Measurements from ENCODE around the gene CENPQ. TPM values are rescaled to one million over a fixed set of nuclear protein-coding genes. Genes with fewer than 3 reads are reported as not detected.
"Not testable (repeated sequence)": the region's sequence is repeated elsewhere in the genome, so short reads cannot be mapped to it uniquely, and the experiment has no call there.

CENPQ gene
- total and polyA plus RNA-seq, 2 experiments from 2014 or later: 20.2 to 41.5 TPM

DNA sequence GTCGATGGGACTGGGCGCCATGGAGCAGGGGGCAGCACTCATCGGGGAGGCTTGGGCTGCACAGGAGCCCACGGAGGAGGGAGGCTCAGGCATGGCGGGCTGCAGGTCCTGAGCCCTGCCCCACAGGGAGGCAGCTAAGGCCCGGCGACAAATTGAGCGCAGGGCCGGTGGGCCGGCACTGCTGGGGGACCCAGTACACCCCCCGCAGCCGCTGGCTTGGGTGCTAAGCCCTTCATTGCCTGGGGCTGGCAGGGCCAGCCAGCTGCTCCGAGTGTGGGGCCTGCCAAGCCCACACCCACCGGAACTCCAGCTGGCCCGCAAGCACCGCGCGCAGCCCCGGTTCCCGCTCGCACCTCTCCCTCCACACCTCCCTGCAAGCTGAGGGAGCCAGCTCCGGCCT is 18.7 kb downstream of the CENPQ start:
- H3K36me3 ChIP-seq (ENCODE audit: insufficient read depth); H3K4me3 ChIP-seq; H3K27me3 ChIP-seq (ENCODE audit: insufficient read depth); DNase-seq (ENCODE audit: low spot score); H3K27me3 Mint-ChIP-seq (ENCODE audit: insufficient read depth, low read depth, poor library complexity); H3K4me2 ChIP-seq; H3K4me3 Mint-ChIP-seq; H4K20me1 ChIP-seq (replicated peaks; ENCODE audit: insufficient read depth); H3K79me2 ChIP-seq (replicated peaks; ENCODE audit: insufficient read depth); H3F3A ChIP-seq (replicated peaks; ENCODE audit: low read depth); H3K27ac ChIP-seq (ENCODE audit: low read depth); H3K27ac Mint-ChIP-seq; H3K9me2 ChIP-seq (ENCODE audit: insufficient read depth); H2AFZ ChIP-seq; H3K4me1 Mint-ChIP-seq; H3K4me1 ChIP-seq (ENCODE audit: insufficient read depth); ATAC-seq: not testable (repeated sequence)
- Mint-ChIP-seq H3K36me3 (ENCODE audit: low read depth) (peaks cover 61% of the 10 kb centered on the region), H3K9me3 (peaks cover 32% of the 10 kb centered on the region)

DNA sequence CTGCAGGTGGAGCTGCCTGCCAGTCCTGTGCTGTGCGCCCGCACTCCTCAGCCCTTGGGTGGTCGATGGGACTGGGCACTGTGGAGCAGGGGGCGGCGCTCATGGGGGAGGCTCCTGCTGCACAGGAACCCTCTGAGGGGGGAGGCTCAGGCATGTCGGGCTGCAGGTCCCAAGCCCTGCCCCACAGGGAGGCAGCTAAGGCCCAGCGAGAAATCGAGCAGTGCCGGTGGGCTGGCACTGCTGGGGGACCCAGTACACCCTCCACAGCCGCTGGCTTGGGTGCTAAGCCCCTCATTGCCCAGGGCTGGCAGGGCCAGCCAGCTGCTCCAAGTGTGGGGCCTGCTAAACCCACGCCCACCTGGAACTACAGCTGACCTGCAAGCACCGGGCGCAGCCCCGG is 20.2 kb downstream of the CENPQ start:
- H3K9me2 ChIP-seq (ENCODE audit: insufficient read depth); DNase-seq (ENCODE audit: low spot score); H3K36me3 ChIP-seq (ENCODE audit: insufficient read depth); H2AFZ ChIP-seq; H3K27ac ChIP-seq (ENCODE audit: low read depth); H3K4me1 Mint-ChIP-seq; H3K4me3 Mint-ChIP-seq; H3K27me3 Mint-ChIP-seq (ENCODE audit: insufficient read depth, low read depth, poor library complexity); ATAC-seq; H3K27me3 ChIP-seq (ENCODE audit: insufficient read depth); H3K27ac Mint-ChIP-seq; H3K79me2 ChIP-seq (replicated peaks; ENCODE audit: insufficient read depth); H3K4me2 ChIP-seq; H4K20me1 ChIP-seq (replicated peaks; ENCODE audit: insufficient read depth); H3K4me1 ChIP-seq (ENCODE audit: insufficient read depth); H3K4me3 ChIP-seq; H3F3A ChIP-seq (replicated peaks; ENCODE audit: low read depth): not testable (repeated sequence)
- Mint-ChIP-seq H3K9me3 (peaks cover 30% of the 10 kb centered on the region), H3K36me3 (ENCODE audit: low read depth) (peaks cover 51% of the 10 kb centered on the region)

DNA sequence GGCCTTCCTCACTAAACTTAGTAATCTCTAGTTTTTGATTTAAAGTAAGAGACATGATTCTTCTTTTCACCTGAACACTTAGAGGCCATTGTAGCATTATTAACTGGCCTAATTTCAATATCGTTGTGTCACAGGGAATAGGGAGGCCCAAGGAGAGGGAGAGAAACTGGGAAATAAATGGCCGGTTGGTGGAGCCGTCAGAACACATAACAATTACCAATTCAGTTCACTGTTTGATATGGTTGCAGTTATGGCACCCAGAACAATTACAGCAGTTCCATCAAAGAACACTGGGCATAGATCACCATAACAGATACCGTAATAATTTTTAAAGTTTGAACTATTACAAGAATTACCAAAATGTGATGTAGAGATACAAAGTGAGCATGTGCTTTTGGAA is 27.5 kb downstream of the CENPQ start:
- no peaks in the 10 kb centered on the region for H4K20me1 ChIP-seq (replicated peaks; ENCODE audit: insufficient read depth)
- no peaks in the 10 kb centered on the region for H3K9me2 ChIP-seq (ENCODE audit: insufficient read depth)
- H3K36me3 Mint-ChIP-seq (ENCODE audit: low read depth): peaks cover 36% of the 10 kb centered on the region
- H3K4me1 Mint-ChIP-seq: no peaks in the 10 kb centered on the region
- peaks cover 29% of the 10 kb centered on the region for H3K36me3 ChIP-seq (ENCODE audit: insufficient read depth)
- H3K27ac ChIP-seq (ENCODE audit: low read depth): no peak overlapping the region
- no peak overlapping the region for H3K4me3 Mint-ChIP-seq
- H3K9me3 Mint-ChIP-seq: no peaks in the 10 kb centered on the region
- ATAC-seq (no peak), DNase-seq (ENCODE audit: low spot score) (no peak)
- no peak overlapping the region for H3K4me2 ChIP-seq
- H3F3A ChIP-seq (replicated peaks; ENCODE audit: low read depth): no peaks in the 10 kb centered on the region
- H3K27me3 ChIP-seq (ENCODE audit: insufficient read depth): no peaks in the 10 kb centered on the region
- no peak overlapping the region for H2AFZ ChIP-seq
- no peaks in the 10 kb centered on the region for H3K4me1 ChIP-seq (ENCODE audit: insufficient read depth)
- no peaks in the 10 kb centered on the region for H3K79me2 ChIP-seq (replicated peaks; ENCODE audit: insufficient read depth)
- no peak overlapping the region for H3K27ac Mint-ChIP-seq
- H3K4me3 ChIP-seq: no peak overlapping the region
- no peaks in the 10 kb centered on the region for H3K27me3 Mint-ChIP-seq (ENCODE audit: insufficient read depth, low read depth, poor library complexity)
- TF ChIP-seq, protein P1, sequence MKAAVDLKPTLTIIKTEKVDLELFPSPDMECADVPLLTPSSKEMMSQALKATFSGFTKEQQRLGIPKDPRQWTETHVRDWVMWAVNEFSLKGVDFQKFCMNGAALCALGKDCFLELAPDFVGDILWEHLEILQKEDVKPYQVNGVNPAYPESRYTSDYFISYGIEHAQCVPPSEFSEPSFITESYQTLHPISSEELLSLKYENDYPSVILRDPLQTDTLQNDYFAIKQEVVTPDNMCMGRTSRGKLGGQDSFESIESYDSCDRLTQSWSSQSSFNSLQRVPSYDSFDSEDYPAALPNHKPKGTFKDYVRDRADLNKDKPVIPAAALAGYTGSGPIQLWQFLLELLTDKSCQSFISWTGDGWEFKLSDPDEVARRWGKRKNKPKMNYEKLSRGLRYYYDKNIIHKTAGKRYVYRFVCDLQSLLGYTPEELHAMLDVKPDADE (IDR thresholded peaks at IDR 0.05): no peak
- TF ChIP-seq ZNF331 (CRISPR knock-in tag; IDR thresholded peaks at IDR 0.05; ENCODE audit: low read depth) (no peak), POLR2AphosphoS5 (IDR thresholded peaks at IDR 0.05; ENCODE audit: low read depth) (no peak), NANOG (IDR thresholded peaks at IDR 0.05; ENCODE audit: borderline replicate concordance) (no peak), JUNB (IDR thresholded peaks at IDR 0.05; ENCODE audit: unreplicated experiment) (no peak)
- TF ChIP-seq, protein P2, sequence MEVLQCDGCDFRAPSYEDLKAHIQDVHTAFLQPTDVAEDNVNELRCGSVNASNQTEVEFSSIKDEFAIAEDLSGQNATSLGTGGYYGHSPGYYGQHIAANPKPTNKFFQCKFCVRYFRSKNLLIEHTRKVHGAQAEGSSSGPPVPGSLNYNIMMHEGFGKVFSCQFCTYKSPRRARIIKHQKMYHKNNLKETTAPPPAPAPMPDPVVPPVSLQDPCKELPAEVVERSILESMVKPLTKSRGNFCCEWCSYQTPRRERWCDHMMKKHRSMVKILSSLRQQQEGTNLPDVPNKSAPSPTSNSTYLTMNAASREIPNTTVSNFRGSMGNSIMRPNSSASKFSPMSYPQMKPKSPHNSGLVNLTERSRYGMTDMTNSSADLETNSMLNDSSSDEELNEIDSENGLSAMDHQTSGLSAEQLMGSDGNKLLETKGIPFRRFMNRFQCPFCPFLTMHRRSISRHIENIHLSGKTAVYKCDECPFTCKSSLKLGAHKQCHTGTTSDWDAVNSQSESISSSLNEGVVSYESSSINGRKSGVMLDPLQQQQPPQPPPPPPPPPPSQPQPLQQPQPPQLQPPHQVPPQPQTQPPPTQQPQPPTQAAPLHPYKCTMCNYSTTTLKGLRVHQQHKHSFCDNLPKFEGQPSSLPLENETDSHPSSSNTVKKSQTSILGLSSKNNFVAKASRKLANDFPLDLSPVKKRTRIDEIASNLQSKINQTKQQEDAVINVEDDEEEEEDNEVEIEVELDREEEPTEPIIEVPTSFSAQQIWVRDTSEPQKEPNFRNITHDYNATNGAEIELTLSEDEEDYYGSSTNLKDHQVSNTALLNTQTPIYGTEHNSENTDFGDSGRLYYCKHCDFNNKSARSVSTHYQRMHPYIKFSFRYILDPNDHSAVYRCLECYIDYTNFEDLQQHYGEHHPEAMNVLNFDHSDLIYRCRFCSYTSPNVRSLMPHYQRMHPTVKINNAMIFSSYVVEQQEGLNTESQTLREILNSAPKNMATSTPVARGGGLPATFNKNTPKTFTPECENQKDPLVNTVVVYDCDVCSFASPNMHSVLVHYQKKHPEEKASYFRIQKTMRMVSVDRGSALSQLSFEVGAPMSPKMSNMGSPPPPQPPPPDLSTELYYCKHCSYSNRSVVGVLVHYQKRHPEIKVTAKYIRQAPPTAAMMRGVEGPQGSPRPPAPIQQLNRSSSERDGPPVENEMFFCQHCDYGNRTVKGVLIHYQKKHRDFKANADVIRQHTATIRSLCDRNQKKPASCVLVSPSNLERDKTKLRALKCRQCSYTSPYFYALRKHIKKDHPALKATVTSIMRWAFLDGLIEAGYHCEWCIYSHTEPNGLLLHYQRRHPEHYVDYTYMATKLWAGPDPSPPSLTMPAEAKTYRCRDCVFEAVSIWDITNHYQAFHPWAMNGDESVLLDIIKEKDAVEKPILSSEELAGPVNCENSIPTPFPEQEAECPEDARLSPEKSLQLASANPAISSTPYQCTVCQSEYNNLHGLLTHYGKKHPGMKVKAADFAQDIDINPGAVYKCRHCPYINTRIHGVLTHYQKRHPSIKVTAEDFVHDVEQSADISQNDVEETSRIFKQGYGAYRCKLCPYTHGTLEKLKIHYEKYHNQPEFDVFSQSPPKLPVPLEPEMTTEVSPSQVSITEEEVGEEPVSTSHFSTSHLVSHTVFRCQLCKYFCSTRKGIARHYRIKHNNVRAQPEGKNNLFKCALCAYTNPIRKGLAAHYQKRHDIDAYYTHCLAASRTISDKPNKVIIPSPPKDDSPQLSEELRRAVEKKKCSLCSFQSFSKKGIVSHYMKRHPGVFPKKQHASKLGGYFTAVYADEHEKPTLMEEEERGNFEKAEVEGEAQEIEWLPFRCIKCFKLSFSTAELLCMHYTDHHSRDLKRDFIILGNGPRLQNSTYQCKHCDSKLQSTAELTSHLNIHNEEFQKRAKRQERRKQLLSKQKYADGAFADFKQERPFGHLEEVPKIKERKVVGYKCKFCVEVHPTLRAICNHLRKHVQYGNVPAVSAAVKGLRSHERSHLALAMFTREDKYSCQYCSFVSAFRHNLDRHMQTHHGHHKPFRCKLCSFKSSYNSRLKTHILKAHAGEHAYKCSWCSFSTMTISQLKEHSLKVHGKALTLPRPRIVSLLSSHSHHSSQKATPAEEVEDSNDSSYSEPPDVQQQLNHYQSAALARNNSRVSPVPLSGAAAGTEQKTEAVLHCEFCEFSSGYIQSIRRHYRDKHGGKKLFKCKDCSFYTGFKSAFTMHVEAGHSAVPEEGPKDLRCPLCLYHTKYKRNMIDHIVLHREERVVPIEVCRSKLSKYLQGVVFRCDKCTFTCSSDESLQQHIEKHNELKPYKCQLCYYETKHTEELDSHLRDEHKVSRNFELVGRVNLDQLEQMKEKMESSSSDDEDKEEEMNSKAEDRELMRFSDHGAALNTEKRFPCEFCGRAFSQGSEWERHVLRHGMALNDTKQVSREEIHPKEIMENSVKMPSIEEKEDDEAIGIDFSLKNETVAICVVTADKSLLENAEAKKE (CRISPR knock-in tag; IDR thresholded peaks at IDR 0.05): no peak
- TF ChIP-seq, protein P3, sequence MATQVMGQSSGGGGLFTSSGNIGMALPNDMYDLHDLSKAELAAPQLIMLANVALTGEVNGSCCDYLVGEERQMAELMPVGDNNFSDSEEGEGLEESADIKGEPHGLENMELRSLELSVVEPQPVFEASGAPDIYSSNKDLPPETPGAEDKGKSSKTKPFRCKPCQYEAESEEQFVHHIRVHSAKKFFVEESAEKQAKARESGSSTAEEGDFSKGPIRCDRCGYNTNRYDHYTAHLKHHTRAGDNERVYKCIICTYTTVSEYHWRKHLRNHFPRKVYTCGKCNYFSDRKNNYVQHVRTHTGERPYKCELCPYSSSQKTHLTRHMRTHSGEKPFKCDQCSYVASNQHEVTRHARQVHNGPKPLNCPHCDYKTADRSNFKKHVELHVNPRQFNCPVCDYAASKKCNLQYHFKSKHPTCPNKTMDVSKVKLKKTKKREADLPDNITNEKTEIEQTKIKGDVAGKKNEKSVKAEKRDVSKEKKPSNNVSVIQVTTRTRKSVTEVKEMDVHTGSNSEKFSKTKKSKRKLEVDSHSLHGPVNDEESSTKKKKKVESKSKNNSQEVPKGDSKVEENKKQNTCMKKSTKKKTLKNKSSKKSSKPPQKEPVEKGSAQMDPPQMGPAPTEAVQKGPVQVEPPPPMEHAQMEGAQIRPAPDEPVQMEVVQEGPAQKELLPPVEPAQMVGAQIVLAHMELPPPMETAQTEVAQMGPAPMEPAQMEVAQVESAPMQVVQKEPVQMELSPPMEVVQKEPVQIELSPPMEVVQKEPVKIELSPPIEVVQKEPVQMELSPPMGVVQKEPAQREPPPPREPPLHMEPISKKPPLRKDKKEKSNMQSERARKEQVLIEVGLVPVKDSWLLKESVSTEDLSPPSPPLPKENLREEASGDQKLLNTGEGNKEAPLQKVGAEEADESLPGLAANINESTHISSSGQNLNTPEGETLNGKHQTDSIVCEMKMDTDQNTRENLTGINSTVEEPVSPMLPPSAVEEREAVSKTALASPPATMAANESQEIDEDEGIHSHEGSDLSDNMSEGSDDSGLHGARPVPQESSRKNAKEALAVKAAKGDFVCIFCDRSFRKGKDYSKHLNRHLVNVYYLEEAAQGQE (IDR thresholded peaks at IDR 0.05; ENCODE audit: unreplicated experiment): no peak
